ENCODE results near the gene GMPR. TPM values are rescaled to one million over a fixed set of nuclear protein-coding genes. Genes with fewer than 3 reads are reported as not detected.
A peak's percentile ranks its signal among the peaks of the same experiment; 100 is the strongest.

The GMPR gene
- total and polyA plus RNA-seq, 10 of the 15 experiments (the other 5 are each of a cell fraction or from before 2014, with no cell fraction given) = 0.15 to 1.8 (median 0.49) TPM; not detected in 1

DNA sequence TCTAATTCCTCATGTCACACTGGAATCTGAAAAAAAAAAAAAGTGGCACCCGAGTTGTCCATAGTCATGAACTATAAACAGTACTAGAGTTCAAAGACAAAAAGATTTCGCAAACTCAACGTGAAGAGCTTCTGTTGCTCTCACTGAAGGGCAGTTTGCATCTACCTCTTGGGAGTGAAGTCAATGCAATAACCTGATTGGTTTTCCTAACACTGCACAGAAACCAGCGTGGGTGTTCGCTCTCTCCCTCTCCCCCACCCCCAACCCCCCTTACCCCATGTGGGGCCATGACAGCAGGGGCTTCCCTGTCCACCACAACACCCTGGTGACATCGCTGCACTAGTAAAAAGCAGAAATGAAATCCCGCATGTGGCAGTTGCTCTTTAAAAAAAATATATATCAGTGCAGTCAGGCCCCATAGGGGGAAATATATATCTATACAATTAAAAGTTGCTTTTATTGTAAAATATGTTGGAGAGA is 66.9 kb downstream of the GMPR start (continued):
- 0 out of 2 replicates have a peak, but pooled peaks have one; percentile 28 for TF ChIP-seq POLR2AphosphoS5 (IDR thresholded peaks at IDR 0.05; ENCODE audit: low read length)
- no peak for TF ChIP-seq HDGF (IDR thresholded peaks at IDR 0.05)
- peak; percentile 59; the same call in 1 of the 2 replicates for TF ChIP-seq FOXM1 (IDR thresholded peaks at IDR 0.05; ENCODE audit: low read depth, low read length)
- peak; percentile 88 for TF ChIP-seq ZNF384 (IDR thresholded peaks at IDR 0.05; ENCODE audit: borderline replicate concordance, low read depth, low read length)
- TF ChIP-seq ATF7 (IDR thresholded peaks at IDR 0.05; ENCODE audit: low read depth) = peak; percentile 88
- TF ChIP-seq ASH2L (IDR thresholded peaks at IDR 0.05; ENCODE audit: borderline replicate concordance, low read depth) = no peak
- 0 out of 2 replicates have a peak, but pooled peaks have one; percentile 25 for TF ChIP-seq NKRF (conservative IDR thresholded peaks at IDR 0.05)
- no peak for TF ChIP-seq ZNF217 (IDR thresholded peaks at IDR 0.05)
- TF ChIP-seq GATAD2B (conservative IDR thresholded peaks at IDR 0.05; ENCODE audit: low read depth) = no peak
- TF ChIP-seq CHD2 (IDR thresholded peaks at IDR 0.05; ENCODE audit: borderline replicate concordance, low read depth, low read length) = peak; percentile 79
- no peak for TF ChIP-seq CEBPB (IDR thresholded peaks at IDR 0.05; ENCODE audit: borderline replicate concordance in 1 of 2, low read depth in 2 of 2, low read length in 2 of 2)
- peak; percentile 54 for TF ChIP-seq SP1 (IDR thresholded peaks at IDR 0.05; ENCODE audit: low read depth, low read length)
- peak; percentile 59; the same call in 1 of the 2 replicates for TF ChIP-seq MTA2 (IDR thresholded peaks at IDR 0.05; ENCODE audit: low read depth)
- peak; percentile 88 for TF ChIP-seq NFIC (IDR thresholded peaks at IDR 0.05; ENCODE audit: low read depth, low read length)
- TF ChIP-seq IRF4 (IDR thresholded peaks at IDR 0.05; ENCODE audit: low read depth, low read length) = no peak; the same call in 1 of the 2 replicates
- no peak for TF ChIP-seq CBFB (IDR thresholded peaks at IDR 0.05; ENCODE audit: low read depth)
- TF ChIP-seq ZNF24 (IDR thresholded peaks at IDR 0.05) = no peak
- TF ChIP-seq RB1 (IDR thresholded peaks at IDR 0.05; ENCODE audit: borderline replicate concordance) = no peak
- TF ChIP-seq IKZF1 (conservative IDR thresholded peaks at IDR 0.05) = peak; percentile 24; the same call in 1 of the 2 replicates
- no peak for TF ChIP-seq BACH1 (IDR thresholded peaks at IDR 0.05; ENCODE audit: borderline replicate concordance)
- no peak for TF ChIP-seq USF1 (IDR thresholded peaks at IDR 0.05; ENCODE audit: borderline replicate concordance, extremely low read length, insufficient read depth, low read depth, low read length)
- TF ChIP-seq, protein P1, sequence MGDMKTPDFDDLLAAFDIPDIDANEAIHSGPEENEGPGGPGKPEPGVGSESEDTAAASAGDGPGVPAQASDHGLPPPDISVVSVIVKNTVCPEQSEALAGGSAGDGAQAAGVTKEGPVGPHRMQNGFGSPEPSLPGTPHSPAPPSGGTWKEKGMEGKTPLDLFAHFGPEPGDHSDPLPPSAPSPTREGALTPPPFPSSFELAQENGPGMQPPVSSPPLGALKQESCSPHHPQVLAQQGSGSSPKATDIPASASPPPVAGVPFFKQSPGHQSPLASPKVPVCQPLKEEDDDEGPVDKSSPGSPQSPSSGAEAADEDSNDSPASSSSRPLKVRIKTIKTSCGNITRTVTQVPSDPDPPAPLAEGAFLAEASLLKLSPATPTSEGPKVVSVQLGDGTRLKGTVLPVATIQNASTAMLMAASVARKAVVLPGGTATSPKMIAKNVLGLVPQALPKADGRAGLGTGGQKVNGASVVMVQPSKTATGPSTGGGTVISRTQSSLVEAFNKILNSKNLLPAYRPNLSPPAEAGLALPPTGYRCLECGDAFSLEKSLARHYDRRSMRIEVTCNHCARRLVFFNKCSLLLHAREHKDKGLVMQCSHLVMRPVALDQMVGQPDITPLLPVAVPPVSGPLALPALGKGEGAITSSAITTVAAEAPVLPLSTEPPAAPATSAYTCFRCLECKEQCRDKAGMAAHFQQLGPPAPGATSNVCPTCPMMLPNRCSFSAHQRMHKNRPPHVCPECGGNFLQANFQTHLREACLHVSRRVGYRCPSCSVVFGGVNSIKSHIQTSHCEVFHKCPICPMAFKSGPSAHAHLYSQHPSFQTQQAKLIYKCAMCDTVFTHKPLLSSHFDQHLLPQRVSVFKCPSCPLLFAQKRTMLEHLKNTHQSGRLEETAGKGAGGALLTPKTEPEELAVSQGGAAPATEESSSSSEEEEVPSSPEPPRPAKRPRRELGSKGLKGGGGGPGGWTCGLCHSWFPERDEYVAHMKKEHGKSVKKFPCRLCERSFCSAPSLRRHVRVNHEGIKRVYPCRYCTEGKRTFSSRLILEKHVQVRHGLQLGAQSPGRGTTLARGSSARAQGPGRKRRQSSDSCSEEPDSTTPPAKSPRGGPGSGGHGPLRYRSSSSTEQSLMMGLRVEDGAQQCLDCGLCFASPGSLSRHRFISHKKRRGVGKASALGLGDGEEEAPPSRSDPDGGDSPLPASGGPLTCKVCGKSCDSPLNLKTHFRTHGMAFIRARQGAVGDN (IDR thresholded peaks at IDR 0.05) = 0 out of 2 replicates have a peak, but pooled peaks have one; percentile 18
- TF ChIP-seq, protein P2, sequence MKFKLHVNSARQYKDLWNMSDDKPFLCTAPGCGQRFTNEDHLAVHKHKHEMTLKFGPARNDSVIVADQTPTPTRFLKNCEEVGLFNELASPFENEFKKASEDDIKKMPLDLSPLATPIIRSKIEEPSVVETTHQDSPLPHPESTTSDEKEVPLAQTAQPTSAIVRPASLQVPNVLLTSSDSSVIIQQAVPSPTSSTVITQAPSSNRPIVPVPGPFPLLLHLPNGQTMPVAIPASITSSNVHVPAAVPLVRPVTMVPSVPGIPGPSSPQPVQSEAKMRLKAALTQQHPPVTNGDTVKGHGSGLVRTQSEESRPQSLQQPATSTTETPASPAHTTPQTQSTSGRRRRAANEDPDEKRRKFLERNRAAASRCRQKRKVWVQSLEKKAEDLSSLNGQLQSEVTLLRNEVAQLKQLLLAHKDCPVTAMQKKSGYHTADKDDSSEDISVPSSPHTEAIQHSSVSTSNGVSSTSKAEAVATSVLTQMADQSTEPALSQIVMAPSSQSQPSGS (IDR thresholded peaks at IDR 0.05; ENCODE audit: low read length) = peak; percentile 75; the same call in 1 of the 2 replicates
- no peak for TF ChIP-seq SIX5 (IDR thresholded peaks at IDR 0.05; ENCODE audit: low read depth, low read length, severe bottlenecking)
- TF ChIP-seq RUNX3 (IDR thresholded peaks at IDR 0.05; ENCODE audit: low read length) = peak; percentile 93
